22Rv1 (cell line): ENCODE measurements around the gene SEC14L1.
"Not testable (repeated sequence)": the region's sequence is repeated elsewhere in the genome, so short reads cannot be mapped to it uniquely, and the experiment has no call there.

Experiments used
- H3K27ac ChIP-seq: fragments of 450-650 bp; 2 replicates; pipeline ENCODE4 v1.5.1; 2017
- ZFX ChIP-seq: fragments of 450-650 bp; IDR thresholded peaks from 2 replicates; pipeline ENCODE4 v1.6.1; 2017; ENCODE audit warnings: antibody characterized with exemption, borderline replicate concordance
- TF ChIP-seq, protein P1 (sequence below): fragments of 450-650 bp; IDR thresholded peaks from 2 replicates; pipeline ENCODE4 v1.5.1; 2017; ENCODE audit warnings: mild to moderate bottlenecking

SEC14L1 gene

DNA sequence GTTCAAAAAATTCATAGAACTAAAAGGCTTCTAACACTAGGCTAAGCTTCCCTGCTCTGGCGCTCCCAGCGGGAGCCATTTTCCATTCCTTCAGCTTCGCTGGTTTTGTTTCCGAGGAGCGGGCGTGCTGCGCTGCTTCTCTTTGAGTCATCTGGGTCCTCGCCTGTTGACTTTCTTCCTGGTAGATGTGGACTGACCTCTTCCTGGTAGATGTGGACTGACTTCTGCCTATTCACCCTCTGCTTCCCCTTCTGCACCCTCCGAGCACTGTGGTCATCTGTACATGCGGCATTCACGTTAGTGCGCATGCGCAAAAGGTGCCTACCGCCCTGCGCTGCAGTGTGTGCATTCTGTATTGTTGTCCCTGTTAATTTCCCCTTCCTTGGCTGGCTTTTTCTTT, 40.8 kb upstream of the SEC14L1 start:
- TF ChIP-seq ZFX, result no peak
- TF ChIP-seq, protein P1, sequence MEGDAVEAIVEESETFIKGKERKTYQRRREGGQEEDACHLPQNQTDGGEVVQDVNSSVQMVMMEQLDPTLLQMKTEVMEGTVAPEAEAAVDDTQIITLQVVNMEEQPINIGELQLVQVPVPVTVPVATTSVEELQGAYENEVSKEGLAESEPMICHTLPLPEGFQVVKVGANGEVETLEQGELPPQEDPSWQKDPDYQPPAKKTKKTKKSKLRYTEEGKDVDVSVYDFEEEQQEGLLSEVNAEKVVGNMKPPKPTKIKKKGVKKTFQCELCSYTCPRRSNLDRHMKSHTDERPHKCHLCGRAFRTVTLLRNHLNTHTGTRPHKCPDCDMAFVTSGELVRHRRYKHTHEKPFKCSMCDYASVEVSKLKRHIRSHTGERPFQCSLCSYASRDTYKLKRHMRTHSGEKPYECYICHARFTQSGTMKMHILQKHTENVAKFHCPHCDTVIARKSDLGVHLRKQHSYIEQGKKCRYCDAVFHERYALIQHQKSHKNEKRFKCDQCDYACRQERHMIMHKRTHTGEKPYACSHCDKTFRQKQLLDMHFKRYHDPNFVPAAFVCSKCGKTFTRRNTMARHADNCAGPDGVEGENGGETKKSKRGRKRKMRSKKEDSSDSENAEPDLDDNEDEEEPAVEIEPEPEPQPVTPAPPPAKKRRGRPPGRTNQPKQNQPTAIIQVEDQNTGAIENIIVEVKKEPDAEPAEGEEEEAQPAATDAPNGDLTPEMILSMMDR, result no peak
- H3K27ac ChIP-seq, result no peak overlapping the region

DNA sequence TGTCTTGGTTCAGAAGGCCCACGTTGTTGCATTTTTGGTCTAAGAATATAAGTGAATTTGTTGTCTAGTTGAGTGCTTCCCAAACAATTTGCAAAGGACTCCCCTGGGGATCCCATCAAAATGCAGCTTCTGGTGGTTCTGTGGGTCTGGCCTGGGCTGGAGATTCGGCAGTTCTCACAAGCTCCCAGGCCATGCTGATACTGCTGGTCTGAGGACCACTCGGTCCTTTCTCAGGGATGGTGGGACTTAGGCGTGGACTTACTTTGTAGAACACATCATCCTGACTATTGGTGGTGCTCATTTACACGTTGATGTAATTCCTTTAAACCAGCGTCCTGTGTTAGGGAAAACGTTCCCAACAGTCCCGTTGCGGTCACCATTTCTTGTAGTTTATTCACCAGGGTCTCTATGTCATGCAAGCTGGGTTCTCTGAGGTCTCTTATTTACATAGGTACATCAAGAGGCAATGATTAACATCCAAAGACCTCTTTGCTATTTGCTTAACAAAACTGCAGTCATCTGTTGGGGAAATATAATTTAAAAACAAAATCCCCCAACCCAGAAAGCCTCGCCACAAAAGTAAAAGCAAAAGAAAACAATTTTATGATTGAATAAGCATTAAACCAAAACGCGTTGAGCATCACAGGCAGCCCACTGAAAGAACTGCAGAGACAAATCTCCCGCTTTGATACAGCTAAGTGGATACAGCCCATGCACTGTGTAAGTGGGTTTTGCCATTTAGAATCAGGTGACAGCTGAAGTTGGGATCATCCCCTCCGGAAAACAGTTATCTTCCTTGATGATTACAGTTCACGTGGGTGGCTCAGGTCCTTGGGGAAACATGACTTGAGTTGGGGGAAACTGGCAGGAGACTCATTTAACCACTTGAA, 39.0 kb upstream of the SEC14L1 start:
- no peak for TF ChIP-seq ZFX
- TF ChIP-seq, protein P1, result no peak
- H3K27ac ChIP-seq, result no peak overlapping the region

DNA sequence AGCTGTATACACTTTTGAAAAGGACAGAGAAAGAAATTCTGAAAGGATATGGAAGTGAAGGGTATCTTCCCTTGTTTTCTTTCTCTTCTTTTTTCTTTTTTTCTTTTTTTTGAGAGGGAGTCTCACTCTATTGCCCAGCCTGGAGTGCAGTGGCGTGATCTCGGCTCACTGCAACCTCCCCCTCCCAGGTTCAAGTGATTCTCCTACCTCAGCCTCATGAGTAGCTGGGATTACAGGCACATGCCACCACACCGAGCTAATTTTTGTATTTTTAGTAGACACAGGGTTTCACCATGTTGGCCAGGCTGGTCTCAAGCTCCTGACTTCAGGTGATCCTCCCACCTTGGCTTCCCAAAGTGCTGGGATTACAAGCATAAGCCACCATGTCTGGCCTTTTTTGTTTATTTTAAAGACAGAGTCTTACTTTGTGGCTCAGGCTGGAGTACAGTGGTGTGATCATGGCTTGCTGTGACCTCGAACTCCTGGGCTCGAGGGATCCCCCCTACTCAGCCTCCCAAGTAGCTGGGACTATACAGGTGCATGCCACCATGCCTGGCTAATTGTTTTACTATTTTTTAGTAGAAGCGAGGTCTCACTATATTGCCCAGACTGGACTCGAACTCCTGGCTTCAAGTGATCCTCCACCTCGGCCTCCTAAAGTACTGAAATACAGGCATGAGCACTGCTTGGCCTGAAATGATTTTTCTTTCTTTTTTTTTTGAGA, 38.2 kb upstream of the SEC14L1 start:
- H3K27ac ChIP-seq, result not testable (repeated sequence)

DNA sequence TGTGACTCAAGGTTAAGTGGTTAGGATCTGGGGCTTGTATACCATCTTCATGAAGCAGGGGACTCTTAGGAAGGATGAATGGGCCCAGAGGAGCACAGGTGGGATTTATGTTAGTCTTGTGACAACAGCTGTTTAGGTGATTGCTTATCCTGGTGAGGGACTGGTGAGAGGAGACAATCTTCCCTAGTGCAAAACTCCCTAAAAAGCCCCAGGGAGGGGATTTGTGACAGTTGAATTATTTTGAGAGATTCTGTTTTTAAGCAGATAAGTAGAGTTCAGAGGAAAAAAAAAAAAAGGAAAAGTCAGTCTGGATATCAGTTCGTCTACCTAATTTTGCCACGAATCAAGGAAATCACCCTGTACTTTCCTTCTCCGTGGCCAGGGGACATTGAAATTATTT, 35.1 kb upstream of the SEC14L1 start:
- H3K27ac ChIP-seq, result no peak overlapping the region
- TF ChIP-seq, protein P1, result no peak
- no peak for TF ChIP-seq ZFX

DNA sequence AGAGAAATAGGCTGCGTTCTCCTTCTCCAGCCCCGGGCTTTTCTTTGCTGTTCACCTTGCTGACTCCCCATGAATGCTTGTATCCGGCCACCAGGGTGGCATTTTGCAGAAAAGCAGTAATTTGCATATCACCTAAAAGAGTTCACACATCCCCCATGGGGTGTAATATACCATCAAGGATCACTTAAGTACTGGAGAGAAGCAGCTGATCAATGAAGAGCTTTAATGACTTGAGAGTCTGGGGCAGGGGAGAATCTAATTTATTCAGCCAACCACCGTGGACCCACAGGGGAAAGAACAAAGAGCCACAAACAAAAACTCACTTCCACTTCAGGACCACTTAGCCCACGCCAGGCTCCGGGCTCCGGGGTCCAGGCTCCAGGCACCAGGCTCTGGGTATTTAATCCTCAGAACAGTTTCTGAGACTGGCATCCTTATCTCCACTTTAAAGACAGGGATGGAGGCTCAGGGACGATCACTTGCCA, 33.9 kb upstream of the SEC14L1 start:
- H3K27ac ChIP-seq, result no peak overlapping the region
- no peak for TF ChIP-seq ZFX
- TF ChIP-seq, protein P1, result no peak

DNA sequence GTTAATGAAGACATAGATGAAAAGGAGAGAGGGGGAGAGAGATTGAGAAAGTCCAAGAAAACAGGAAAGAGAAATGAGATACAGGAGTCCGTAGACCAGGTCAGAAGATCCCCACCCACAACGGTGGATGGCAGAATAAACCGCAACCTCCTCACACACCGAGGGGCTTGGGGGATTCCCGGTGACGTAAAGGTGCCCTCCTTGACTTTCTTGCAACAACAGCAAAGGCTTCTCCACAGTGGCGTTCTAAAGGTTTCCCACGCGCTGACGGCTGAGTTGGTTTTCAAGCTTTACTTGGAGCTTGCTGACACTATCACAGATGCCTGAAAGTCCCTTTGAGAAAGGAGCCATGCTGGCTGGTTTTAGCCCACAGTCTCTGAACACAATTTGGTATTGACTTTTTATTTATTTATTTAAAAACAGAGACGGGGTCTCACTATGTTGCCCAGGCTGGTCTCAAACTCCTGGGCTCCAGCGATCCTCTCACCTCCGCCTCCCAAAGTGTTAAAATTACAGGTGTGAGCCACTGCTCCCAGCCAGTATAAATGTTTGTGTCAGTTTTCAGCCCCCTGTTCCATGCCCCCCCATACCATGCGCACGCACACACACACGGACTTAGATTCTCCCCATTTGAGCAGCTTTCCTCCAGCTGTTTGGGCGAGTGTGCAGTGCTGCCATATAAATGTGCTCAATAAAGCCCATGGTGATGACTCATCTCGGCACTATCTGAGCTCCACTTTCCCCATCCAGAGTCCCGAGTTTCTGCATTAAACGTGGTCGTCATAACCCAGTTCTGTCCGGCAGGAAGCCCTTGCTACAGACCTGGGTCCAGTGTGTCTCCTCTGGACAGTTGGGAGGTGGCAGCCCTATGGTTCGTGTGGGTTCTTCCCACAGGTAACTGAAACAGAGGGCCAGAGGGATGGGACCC, 33.0 kb upstream of the SEC14L1 start:
- TF ChIP-seq, protein P1, result no peak
- TF ChIP-seq ZFX, result no peak
- H3K27ac ChIP-seq, result no peak overlapping the region

DNA sequence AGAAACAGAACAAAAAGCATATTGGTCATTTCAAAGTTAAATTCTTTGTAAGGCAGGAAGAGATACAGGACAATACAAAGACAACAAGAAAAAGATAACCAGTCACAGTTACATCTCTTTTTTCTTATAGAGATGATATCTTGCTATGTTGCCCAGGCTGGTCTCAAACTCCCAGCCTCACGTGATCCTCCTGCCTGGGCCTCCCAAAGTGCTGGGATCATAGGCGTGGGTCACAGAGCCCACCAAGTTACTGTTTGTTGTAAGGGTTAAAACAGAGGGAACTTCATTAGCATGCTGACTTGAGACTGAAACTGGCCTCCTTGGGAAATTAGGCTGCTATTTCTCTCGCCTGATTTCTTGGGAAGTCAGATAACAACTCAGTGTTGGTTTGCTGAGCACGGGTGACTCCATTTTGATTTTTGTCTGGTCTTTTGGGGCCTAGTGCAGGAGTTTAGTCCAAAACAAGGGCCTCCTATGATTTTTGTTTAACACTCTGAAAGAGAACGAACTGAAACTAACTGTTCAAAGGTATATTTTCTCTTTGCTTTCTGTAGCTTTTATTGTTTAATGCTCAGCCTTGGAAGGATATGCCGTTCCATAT, 31.5 kb upstream of the SEC14L1 start:
- no peak overlapping the region for H3K27ac ChIP-seq
- no peak for TF ChIP-seq ZFX
- TF ChIP-seq, protein P1, result no peak
